GM21390 (cell line): ENCODE data around the gene DERL3.

Experiments used
- ATAC-seq: cut with Tn5 transposase; IDR thresholded peaks from one replicate; pipeline ENCODE4 v1.9.1; 2021; ENCODE audit not compliant: unreplicated experiment

Gene DERL3

GRCh38 chr22:23806837-23807236 is 32.0 kb downstream of the DERL3 start:
- ATAC-seq: no peak

GRCh38 chr22:23804781-23805291 is 34.0 kb downstream of the DERL3 start:
- no peak for ATAC-seq

- ATAC-seq: no peak
These were observed 35.6 kb downstream of the DERL3 start for GRCh38 chr22:23803001-23803819.

- ATAC-seq: no peak
These were observed 36.9 kb downstream of the DERL3 start for GRCh38 chr22:23801886-23802377.

- ATAC-seq: no peak
These were observed 37.5 kb downstream of the DERL3 start for GRCh38 chr22:23801238-23801821.

- peak; percentile 55 for ATAC-seq
These were observed 38.2 kb downstream of the DERL3 start for GRCh38 chr22:23800297-23801237.

GRCh38 chr22:23796461-23796860 is 42.3 kb downstream of the DERL3 start:
- ATAC-seq: no peak

- ATAC-seq: no peak
These were observed 45.5 kb downstream of the DERL3 start for GRCh38 chr22:23793326-23793725.

- ATAC-seq: no peak
These were observed 46.8 kb downstream of the DERL3 start for GRCh38 chr22:23791738-23792645.

GRCh38 chr22:23790819-23791737 is 47.7 kb downstream of the DERL3 start:
- no peak for ATAC-seq

- ATAC-seq: no peak
These were observed 49.2 kb downstream of the DERL3 start for GRCh38 chr22:23789638-23790037.

GRCh38 chr22:23789121-23789520 is 49.7 kb downstream of the DERL3 start:
- ATAC-seq: no peak

GRCh38 chr22:23787910-23788309 is 50.9 kb downstream of the DERL3 start:
- ATAC-seq: no peak

- peak; percentile 15 for ATAC-seq
These were observed 51.3 kb downstream of the DERL3 start for GRCh38 chr22:23787600-23787896.

- ATAC-seq: peak; percentile 65
These were observed 51.8 kb downstream of the DERL3 start, which contains the start of gene SMARCB1 for GRCh38 chr22:23786752-23787599. Gene SMARCB1, plus strand, starts transcription at chr22:23786966. Its CDS starts 204 bp downstream, at chr22:23787170.

- no peak for ATAC-seq
These were observed 52.5 kb downstream of the DERL3 start for GRCh38 chr22:23786261-23786710.
